ENCODE results near the gene MCF2L2.

The MCF2L2 gene

DNA sequence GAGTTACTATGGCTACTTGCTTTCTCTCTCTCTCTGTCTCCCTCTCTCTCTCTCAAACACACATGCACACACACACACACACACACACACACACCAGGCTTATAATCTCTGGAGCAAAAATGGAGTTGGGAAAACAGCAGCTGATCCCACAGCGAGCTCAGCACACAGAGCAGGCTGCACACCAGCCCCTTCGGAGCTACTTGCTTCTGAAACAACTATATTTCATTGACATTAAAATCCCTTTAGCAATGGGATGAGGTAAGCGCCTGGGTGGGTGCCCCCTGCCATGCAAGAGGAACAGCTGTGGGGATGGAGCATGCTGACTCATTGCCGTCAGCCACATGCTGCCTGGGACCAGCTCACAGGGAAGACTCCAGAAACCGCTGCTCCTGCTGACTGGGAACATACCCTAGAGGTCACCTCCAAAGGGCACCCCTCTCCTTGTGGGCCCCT, 129.7 kb downstream of the MCF2L2 start:
- TF ChIP-seq CTCF (conservative IDR thresholded peaks at IDR 0.05; ENCODE audit: low read depth, low read length), result no peak
- Histone ChIP-seq H3K27ac (no peak overlapping the region), H4K20me1 (ENCODE audit: insufficient read depth) (no peaks in the 10 kb centered on the region), H3K27me3 (ENCODE audit: insufficient read depth, low read depth) (no peaks in the 10 kb centered on the region), H2AFZ (ENCODE audit: low read depth) (no peak overlapping the region), H3K4me1 (ENCODE audit: low read depth, poor library complexity, severe bottlenecking) (no peaks in the 10 kb centered on the region), H3K4me3 (IDR thresholded peaks at IDR 0.05; ENCODE audit: insufficient read depth, low read depth, low read length) (no peak overlapping the region), H3K4me2 (no peak overlapping the region), H3K79me2 (ENCODE audit: insufficient read depth, low read depth) (no peaks in the 10 kb centered on the region), H3K9ac (no peak overlapping the region), H3K36me3 (ENCODE audit: insufficient read depth) (no peaks in the 10 kb centered on the region)

DNA sequence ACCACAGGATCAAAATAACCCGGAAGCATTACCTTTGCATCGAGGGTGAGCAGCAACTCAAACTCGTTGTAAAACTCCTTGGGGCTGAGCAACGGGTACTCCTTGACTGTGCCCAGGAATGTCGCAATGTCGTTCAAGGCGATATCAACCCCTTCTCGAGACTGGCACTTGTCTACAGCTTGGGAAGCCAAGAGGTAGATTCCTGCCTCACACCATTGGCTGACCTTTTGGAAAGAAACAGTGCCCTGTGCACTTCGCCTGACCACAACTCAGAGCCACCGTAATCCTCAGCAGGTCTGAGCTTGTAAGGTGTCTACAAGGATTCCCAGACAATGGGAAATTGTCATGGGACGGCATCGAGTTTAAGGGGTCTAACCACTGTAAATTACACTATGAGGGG, 131.5 kb downstream of the MCF2L2 start:
- TF ChIP-seq CTCF (conservative IDR thresholded peaks at IDR 0.05; ENCODE audit: low read depth, low read length), result no peak
- Histone ChIP-seq H3K9ac (no peak overlapping the region), H3K27ac (no peak overlapping the region), H3K27me3 (ENCODE audit: insufficient read depth, low read depth) (no peaks in the 10 kb centered on the region), H3K36me3 (ENCODE audit: insufficient read depth) (no peaks in the 10 kb centered on the region), H4K20me1 (ENCODE audit: insufficient read depth) (no peaks in the 10 kb centered on the region), H3K79me2 (ENCODE audit: insufficient read depth, low read depth) (no peaks in the 10 kb centered on the region), H3K4me1 (ENCODE audit: low read depth, poor library complexity, severe bottlenecking) (no peaks in the 10 kb centered on the region), H3K4me3 (IDR thresholded peaks at IDR 0.05; ENCODE audit: insufficient read depth, low read depth, low read length) (no peak overlapping the region), H2AFZ (ENCODE audit: low read depth) (no peak overlapping the region), H3K4me2 (no peak overlapping the region)

GRCh38 chr3:183295211-183295610, 133.2 kb downstream of the MCF2L2 start:
- Histone ChIP-seq H2AFZ (ENCODE audit: low read depth) (no peak overlapping the region), H3K27me3 (ENCODE audit: insufficient read depth, low read depth) (no peaks in the 10 kb centered on the region), H3K4me2 (no peak overlapping the region), H3K79me2 (ENCODE audit: insufficient read depth, low read depth) (no peaks in the 10 kb centered on the region), H3K4me1 (ENCODE audit: low read depth, poor library complexity, severe bottlenecking) (no peaks in the 10 kb centered on the region), H3K27ac (no peak overlapping the region), H3K9ac (no peak overlapping the region), H4K20me1 (ENCODE audit: insufficient read depth) (no peaks in the 10 kb centered on the region), H3K36me3 (ENCODE audit: insufficient read depth) (no peaks in the 10 kb centered on the region), H3K4me3 (IDR thresholded peaks at IDR 0.05; ENCODE audit: insufficient read depth, low read depth, low read length) (no peak overlapping the region)
- no peak for TF ChIP-seq CTCF (conservative IDR thresholded peaks at IDR 0.05; ENCODE audit: low read depth, low read length)

DNA sequence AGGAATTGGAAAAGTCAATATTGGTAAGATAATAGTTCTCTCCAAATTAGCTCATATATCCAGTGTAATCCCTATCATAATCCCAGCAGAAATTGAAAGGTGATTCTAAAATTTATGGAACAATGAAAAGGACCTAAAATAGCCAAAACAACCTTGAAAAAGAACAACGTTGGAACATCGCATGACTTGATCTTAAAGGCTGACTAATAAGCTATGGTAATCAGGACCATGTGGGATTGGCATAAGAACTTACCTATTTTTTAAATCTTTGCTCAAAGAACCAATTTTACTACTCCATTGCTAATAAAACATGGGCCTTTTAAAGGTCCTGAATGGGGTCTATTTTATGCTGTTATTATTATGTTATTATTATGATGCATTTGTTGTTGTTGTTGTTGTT, 134.5 kb downstream of the MCF2L2 start:
- Histone ChIP-seq H4K20me1 (ENCODE audit: insufficient read depth) (no peaks in the 10 kb centered on the region), H3K79me2 (ENCODE audit: insufficient read depth, low read depth) (no peaks in the 10 kb centered on the region), H3K27ac (no peak overlapping the region), H3K27me3 (ENCODE audit: insufficient read depth, low read depth) (no peaks in the 10 kb centered on the region), H2AFZ (ENCODE audit: low read depth) (no peak overlapping the region), H3K36me3 (ENCODE audit: insufficient read depth) (no peaks in the 10 kb centered on the region), H3K9ac (no peak overlapping the region), H3K4me2 (no peak overlapping the region), H3K4me3 (IDR thresholded peaks at IDR 0.05; ENCODE audit: insufficient read depth, low read depth, low read length) (no peak overlapping the region), H3K4me1 (ENCODE audit: low read depth, poor library complexity, severe bottlenecking) (no peaks in the 10 kb centered on the region)
- TF ChIP-seq CTCF (conservative IDR thresholded peaks at IDR 0.05; ENCODE audit: low read depth, low read length), result no peak
